CD4-positive, CD25-positive, alpha-beta regulatory T cell (primary cell): ENCODE data around the gene MNAT1. TPM values are rescaled to one million over a fixed set of nuclear protein-coding genes. Genes with fewer than 3 reads are reported as not detected.

ENCODE experiments used
- ATAC-seq, 2 donors: fragments of 150-1000 bp; cut with Tn5 transposase; one replicate each; pipeline ENCODE4 v1.10.0; 2021; ENCODE audit warnings: low read depth in 2 of 2, moderate number of reproducible peaks in 2 of 2, moderate library complexity in 1 of 2
- DNase-seq, 3 donors: peaks; one replicate each; pipeline versions ENCODE4 v3.0.0 to v3.0.0-alpha.2; 2012 to 2022; ENCODE audit warnings: mixed read lengths in 1 of 3
- H3K27ac ChIP-seq: one replicate; pipeline ENCODE4 v1.7.0; 2013; ENCODE audit warnings: mild to moderate bottlenecking, low read length; ENCODE audit not compliant: insufficient read depth, poor library complexity, severe bottlenecking
- H3K27me3 ChIP-seq: one replicate; pipeline ENCODE4 v1.7.0; 2013; ENCODE audit warnings: low read length; ENCODE audit not compliant: control insufficient read depth, insufficient read depth
- H3K36me3 ChIP-seq: one replicate; pipeline ENCODE4 v1.7.0; 2013; ENCODE audit warnings: mild to moderate bottlenecking, low read length, moderate library complexity; ENCODE audit not compliant: control insufficient read depth, insufficient read depth
- H3K4me1 ChIP-seq: 2 replicates; pipeline ENCODE4 v1.7.0; 2013; ENCODE audit warnings: mild to moderate bottlenecking, low read length; ENCODE audit not compliant: insufficient read depth, control insufficient read depth, poor library complexity, severe bottlenecking
- H3K4me3 ChIP-seq: one replicate; pipeline ENCODE4 v1.7.0; 2013; ENCODE audit warnings: low read depth, mild to moderate bottlenecking, low read length, moderate library complexity
- H3K9me3 ChIP-seq, 2 experiments: 1 replicate in 1 of 2; 2 replicates in 1 of 2; pipeline ENCODE4 v1.7.0; 2013; ENCODE audit warnings: low read length in 2 of 2, mild to moderate bottlenecking in 1 of 2, moderate library complexity in 1 of 2; ENCODE audit not compliant: control insufficient read depth in 2 of 2
- H3K27ac Mint-ChIP-seq, 3 donors: one replicate each; pipeline ENCODE4 v1.8.0; 2020 to 2022; ENCODE audit warnings: mild to moderate bottlenecking in 3 of 3, mixed read lengths in 3 of 3, moderate library complexity in 2 of 3
- H3K27me3 Mint-ChIP-seq: one replicate; pipeline ENCODE4 v1.8.0; 2022; ENCODE audit warnings: mild to moderate bottlenecking, mixed read lengths
- H3K36me3 Mint-ChIP-seq: one replicate; pipeline ENCODE4 v1.8.0; 2020; ENCODE audit warnings: mixed read lengths
- H3K4me1 Mint-ChIP-seq, 4 donors: one replicate each; pipeline ENCODE4 v1.8.0; 2020 to 2022; ENCODE audit warnings: mixed read lengths in 4 of 4, mild to moderate bottlenecking in 1 of 4
- H3K4me3 Mint-ChIP-seq, 4 donors: one replicate each; pipeline ENCODE4 v1.8.0; 2020 to 2022; ENCODE audit warnings: mild to moderate bottlenecking in 4 of 4, mixed read lengths in 4 of 4, moderate library complexity in 3 of 4
- H3K9me3 Mint-ChIP-seq, 7 donors: one replicate each; pipeline ENCODE4 v1.8.0; 2020 to 2022; ENCODE audit warnings: mixed read lengths in 7 of 7, mild to moderate bottlenecking in 3 of 7, moderate library complexity in 2 of 7
- polyA plus RNA-seq, 4 donors: library from polyadenylated mRNA; unstranded; fragments of 300-500 nt; fragmentation: Illumina TruSeq; gene quantifications; one replicate each; pipeline ENCODE4 v1.2.3, GENCODE V29; 2021
- total RNA-seq: library from RNA; stranded (reverse); gene quantifications from one replicate; pipeline ENCODE4 v1.2.3, GENCODE V29; 2022

Gene MNAT1
- total and polyA plus RNA-seq, 5 donors from 2014 or later = 12.6 to 22.0 (median 15.9) TPM

DNA sequence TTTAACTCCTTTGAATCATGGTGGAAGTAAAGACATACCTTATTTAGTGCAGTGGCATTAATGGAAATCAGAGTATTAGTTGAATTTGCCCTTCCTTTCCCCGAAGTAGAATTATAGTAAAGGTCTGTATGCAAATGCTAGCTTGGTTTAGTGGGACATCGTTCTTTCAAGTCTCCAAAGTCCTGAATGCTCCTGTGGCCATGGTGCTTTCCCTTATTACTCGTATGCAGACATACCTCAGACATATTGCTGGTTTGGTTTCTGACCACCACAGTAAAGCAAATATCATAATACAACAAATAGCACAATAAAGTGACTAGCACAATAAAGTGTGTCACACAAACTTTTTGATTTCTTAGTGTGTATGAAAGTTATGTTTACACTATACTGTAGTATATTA is 52.3 kb downstream of the MNAT1 start:
- Mint-ChIP-seq H3K4me3 (no peak overlapping the region), H3K9me3 (peaks cover 0 to 3% (median 0%) of the 10 kb centered on the region in 7 donors), H3K36me3 (peaks cover 11% of the 10 kb centered on the region), H3K27ac (no peak overlapping the region), H3K27me3 (no peaks in the 10 kb centered on the region), H3K4me1 (peaks cover 0 to 13% (median 0%) of the 10 kb centered on the region in 4 donors)
- no peaks in the 10 kb centered on the region for H3K27me3 ChIP-seq
- no peak overlapping the region for H3K4me3 ChIP-seq
- DNase-seq (no peak), ATAC-seq (no peak)
- H3K4me1 ChIP-seq = no peaks in the 10 kb centered on the region
- no peaks in the 10 kb centered on the region for H3K36me3 ChIP-seq
- no peak overlapping the region for H3K27ac ChIP-seq
- H3K9me3 ChIP-seq = no peaks in the 10 kb centered on the region

DNA sequence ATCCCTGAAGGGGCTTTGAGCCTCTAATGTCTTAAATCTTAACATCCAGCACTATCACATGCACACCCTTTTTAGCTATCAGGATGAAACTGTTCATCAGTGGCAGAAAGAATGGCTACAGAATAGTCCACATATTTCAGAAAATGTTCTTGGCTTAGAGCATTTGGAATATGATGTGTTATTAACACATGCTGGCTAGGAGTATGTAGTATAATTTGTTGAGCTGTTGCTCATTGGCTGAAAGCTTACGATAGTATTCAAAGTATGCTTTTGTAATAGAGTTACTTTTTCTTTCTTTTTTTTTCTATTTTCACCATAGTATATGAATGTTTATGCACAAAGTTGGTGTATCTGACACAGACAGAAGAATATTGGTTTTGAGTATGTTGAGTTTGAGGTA is 55.1 kb downstream of the MNAT1 start:
- Histone ChIP-seq H3K27me3 (no peaks in the 10 kb centered on the region), H3K4me1 (no peaks in the 10 kb centered on the region), H3K4me3 (no peak overlapping the region), H3K27ac (no peak overlapping the region), H3K9me3 (no peaks in the 10 kb centered on the region), H3K36me3 (peaks cover 1% of the 10 kb centered on the region)
- Mint-ChIP-seq H3K4me1 (peaks cover 0 to 10% (median 0%) of the 10 kb centered on the region in 4 donors), H3K4me3 (no peak overlapping the region), H3K9me3 (peaks cover 0 to 3% (median 1%) of the 10 kb centered on the region in 7 donors), H3K36me3 (peaks cover 14% of the 10 kb centered on the region), H3K27me3 (no peaks in the 10 kb centered on the region), H3K27ac (peak overlapping the region in 1 of 3 donors; percentile 9)
- no peak for DNase-seq
- ATAC-seq = no peak

DNA sequence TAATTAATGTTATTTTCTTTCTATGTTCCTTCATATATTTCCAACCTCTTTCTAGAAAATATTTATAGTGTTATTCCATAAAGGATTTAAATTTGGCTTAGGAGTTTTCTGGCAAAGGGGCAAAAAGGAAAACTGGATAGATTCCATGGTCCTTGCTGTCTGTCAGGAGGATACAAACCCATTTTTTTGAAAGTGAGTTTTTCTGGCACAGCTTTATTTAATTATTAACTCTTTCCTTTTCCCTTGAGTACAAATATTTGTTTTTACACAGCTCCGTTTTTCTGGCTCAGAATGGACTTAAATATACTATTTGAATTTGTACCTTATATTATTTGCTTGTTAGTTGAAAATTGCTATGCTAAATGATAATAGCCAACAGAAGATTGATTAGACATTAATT is 56.3 kb downstream of the MNAT1 start:
- H3K9me3 Mint-ChIP-seq = peaks cover 0 to 3% (median 1%) of the 10 kb centered on the region in 7 donors
- peaks cover 17% of the 10 kb centered on the region for H3K36me3 Mint-ChIP-seq
- peaks cover 0 to 8% (median 0%) of the 10 kb centered on the region in 4 donors for H3K4me1 Mint-ChIP-seq
- Histone ChIP-seq H3K27me3 (no peaks in the 10 kb centered on the region), H3K27ac (no peak overlapping the region), H3K36me3 (peaks cover 1% of the 10 kb centered on the region), H3K4me1 (no peaks in the 10 kb centered on the region), H3K4me3 (no peak overlapping the region), H3K9me3 (no peaks in the 10 kb centered on the region)
- DNase-seq (no peak), ATAC-seq (no peak)
- H3K27ac Mint-ChIP-seq = no peak overlapping the region
- H3K4me3 Mint-ChIP-seq = no peak overlapping the region
- no peaks in the 10 kb centered on the region for H3K27me3 Mint-ChIP-seq

DNA sequence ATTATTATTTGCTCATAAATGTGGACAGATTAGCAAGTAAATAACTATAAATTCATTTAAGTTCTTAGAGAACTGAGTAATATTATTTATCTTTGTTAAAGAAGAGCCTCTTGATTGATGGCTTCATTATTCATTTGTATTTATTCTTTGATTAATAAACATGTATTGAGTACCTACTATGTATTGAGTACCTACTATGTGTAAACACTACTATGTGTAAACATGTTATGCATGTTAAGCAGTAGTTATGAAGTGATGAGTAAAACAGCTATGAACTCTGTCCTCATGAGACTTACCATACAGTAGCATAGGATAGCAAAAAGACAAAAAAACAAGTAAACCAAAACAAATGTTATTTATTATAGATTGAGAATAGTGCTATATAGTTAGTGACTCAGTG is 61.9 kb downstream of the MNAT1 start:
- no peaks in the 10 kb centered on the region for H3K27me3 Mint-ChIP-seq
- H3K36me3 ChIP-seq = peaks cover 4% of the 10 kb centered on the region
- peaks cover 0 to 5% (median 0%) of the 10 kb centered on the region in 7 donors for H3K9me3 Mint-ChIP-seq
- ATAC-seq = no peak
- H3K27me3 ChIP-seq = no peaks in the 10 kb centered on the region
- no peaks in the 10 kb centered on the region for H3K9me3 ChIP-seq
- H3K36me3 Mint-ChIP-seq = peaks cover 44% of the 10 kb centered on the region
- no peak overlapping the region for H3K27ac Mint-ChIP-seq
- no peak for DNase-seq
- H3K4me1 ChIP-seq = no peaks in the 10 kb centered on the region
- no peak overlapping the region for H3K27ac ChIP-seq
- H3K4me1 Mint-ChIP-seq = peaks cover 0 to 4% (median 0%) of the 10 kb centered on the region in 4 donors
- no peak overlapping the region for H3K4me3 ChIP-seq
- H3K4me3 Mint-ChIP-seq = no peak overlapping the region

DNA sequence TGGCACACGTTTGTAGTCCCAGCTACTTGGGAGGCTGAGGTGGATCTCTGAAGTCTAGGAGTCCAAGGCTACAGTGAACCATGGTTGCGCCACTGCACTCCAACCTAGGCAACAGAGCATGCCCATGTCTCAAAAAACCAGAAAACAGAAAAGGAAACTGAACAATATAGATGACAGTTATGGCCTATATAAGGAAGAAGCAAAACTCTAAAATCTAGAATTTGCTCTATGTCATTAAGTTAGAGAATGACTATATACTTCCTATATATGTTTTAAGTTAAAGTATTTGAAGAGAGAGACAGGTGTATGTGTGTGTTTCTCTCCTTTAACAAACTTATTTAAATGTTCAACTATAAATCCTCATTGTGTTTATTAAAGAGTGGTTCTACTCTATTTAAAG is 65.8 kb downstream of the MNAT1 start:
- H3K4me3 Mint-ChIP-seq = no peak overlapping the region
- H3K27ac ChIP-seq = no peak overlapping the region
- H3K4me3 ChIP-seq = no peak overlapping the region
- H3K9me3 ChIP-seq = no peaks in the 10 kb centered on the region
- H3K4me1 ChIP-seq = no peaks in the 10 kb centered on the region
- H3K36me3 Mint-ChIP-seq = peaks cover 45% of the 10 kb centered on the region
- peaks cover 0 to 5% (median 0%) of the 10 kb centered on the region in 7 donors for H3K9me3 Mint-ChIP-seq
- peaks cover 2% of the 10 kb centered on the region for H3K36me3 ChIP-seq
- no peaks in the 10 kb centered on the region for H3K27me3 ChIP-seq
- DNase-seq (no peak), ATAC-seq (no peak)
- no peak overlapping the region for H3K27ac Mint-ChIP-seq
- no peaks in the 10 kb centered on the region for H3K27me3 Mint-ChIP-seq
- peaks cover 0 to 4% (median 0%) of the 10 kb centered on the region in 4 donors for H3K4me1 Mint-ChIP-seq

DNA sequence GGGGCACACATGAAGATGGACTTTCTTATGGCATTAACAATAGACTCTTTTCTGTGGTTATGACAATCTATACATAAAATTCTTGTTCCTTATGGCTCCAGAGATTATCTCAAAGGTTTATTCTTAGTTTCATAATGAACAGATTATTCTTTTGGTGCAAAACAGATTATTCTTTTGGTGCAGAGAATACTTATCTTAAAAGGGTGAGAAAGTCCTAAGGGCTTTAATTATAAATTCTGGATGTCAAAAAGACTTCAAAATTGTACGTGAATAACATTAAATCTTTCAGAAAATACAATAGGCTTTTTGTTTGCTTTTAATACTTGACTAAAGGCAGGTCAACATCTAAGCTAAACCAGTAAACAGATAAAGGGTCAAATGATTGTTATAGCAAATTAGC is 69.3 kb downstream of the MNAT1 start:
- Mint-ChIP-seq H3K4me1 (peaks cover 0 to 3% (median 0%) of the 10 kb centered on the region in 4 donors), H3K27ac (no peak overlapping the region), H3K36me3 (peaks cover 32% of the 10 kb centered on the region), H3K27me3 (no peaks in the 10 kb centered on the region), H3K9me3 (peaks cover 0 to 5% (median 0%) of the 10 kb centered on the region in 7 donors), H3K4me3 (no peak overlapping the region)
- ATAC-seq = no peak
- no peak for DNase-seq
- no peaks in the 10 kb centered on the region for H3K27me3 ChIP-seq
- H3K4me3 ChIP-seq = no peak overlapping the region
- H3K36me3 ChIP-seq = no peaks in the 10 kb centered on the region
- H3K4me1 ChIP-seq = no peaks in the 10 kb centered on the region
- H3K27ac ChIP-seq = no peak overlapping the region
- H3K9me3 ChIP-seq = no peaks in the 10 kb centered on the region

DNA sequence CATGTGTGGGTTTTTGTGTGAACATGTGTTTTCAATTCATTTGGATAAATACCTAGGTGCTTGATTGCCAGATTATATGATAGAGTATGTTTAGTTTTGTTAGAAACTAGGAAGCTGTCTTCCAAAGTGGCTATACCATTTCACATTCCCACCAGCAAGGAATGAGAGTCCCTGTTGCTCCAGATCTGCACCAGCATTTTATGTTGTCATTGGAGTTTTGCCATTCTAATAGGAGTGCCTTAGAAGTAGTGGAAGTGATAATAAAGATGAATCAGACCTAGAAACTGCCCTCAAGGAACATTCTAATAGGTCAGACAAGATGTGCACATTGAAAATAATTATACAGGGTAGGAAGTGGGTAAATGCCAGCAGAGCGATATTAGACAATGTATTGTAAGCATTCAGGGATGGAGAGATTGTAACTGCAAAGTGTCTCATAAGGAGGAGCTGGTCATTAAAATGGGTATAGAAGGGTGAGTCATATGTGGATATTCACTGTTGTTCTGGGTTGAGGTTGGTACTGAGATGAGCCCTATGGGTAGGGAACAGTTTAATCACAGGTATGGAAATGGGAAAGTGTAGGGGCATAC is 71.4 kb downstream of the MNAT1 start:
- H3K4me3 Mint-ChIP-seq = no peak overlapping the region
- no peak overlapping the region for H3K4me3 ChIP-seq
- no peaks in the 10 kb centered on the region for H3K27me3 ChIP-seq
- peaks cover 0 to 3% (median 0%) of the 10 kb centered on the region in 7 donors for H3K9me3 Mint-ChIP-seq
- H3K4me1 Mint-ChIP-seq = peaks cover 0 to 7% (median 0%) of the 10 kb centered on the region in 4 donors
- ATAC-seq (no peak), DNase-seq (no peak)
- H3K27ac ChIP-seq = no peak overlapping the region
- H3K36me3 Mint-ChIP-seq = peaks cover 26% of the 10 kb centered on the region
- H3K27ac Mint-ChIP-seq = no peak overlapping the region
- H3K27me3 Mint-ChIP-seq = no peaks in the 10 kb centered on the region
- H3K9me3 ChIP-seq = no peaks in the 10 kb centered on the region
- H3K4me1 ChIP-seq = no peaks in the 10 kb centered on the region
- H3K36me3 ChIP-seq = no peaks in the 10 kb centered on the region

DNA sequence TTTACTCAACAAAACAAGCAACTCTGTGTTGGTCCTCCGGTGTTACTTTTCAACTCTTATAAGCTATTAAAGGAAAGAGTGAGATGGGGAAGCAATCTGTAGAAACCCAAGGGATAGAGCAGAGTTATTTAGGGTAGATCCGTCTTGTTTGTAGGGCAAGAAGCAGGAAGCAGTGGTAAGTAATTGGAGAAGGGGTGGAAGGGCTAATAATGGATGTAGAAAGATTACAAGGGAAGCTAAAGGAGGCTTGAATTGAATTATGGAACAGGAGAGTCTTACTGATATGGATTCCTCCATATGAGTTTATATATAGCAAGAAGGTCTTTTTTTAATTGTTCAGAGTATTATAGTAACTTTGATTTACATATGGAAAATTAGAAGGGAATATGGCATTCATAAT is 72.7 kb downstream of the MNAT1 start:
- no peaks in the 10 kb centered on the region for H3K27me3 ChIP-seq
- no peak overlapping the region for H3K4me3 ChIP-seq
- ATAC-seq = no peak
- peaks cover 3% of the 10 kb centered on the region for H3K36me3 ChIP-seq
- Mint-ChIP-seq H3K36me3 (peaks cover 26% of the 10 kb centered on the region), H3K4me3 (no peak overlapping the region), H3K4me1 (peaks cover 0 to 9% (median 0%) of the 10 kb centered on the region in 4 donors), H3K9me3 (peaks cover 0 to 1% (median 0%) of the 10 kb centered on the region in 7 donors), H3K27me3 (no peaks in the 10 kb centered on the region), H3K27ac (no peak overlapping the region)
- H3K4me1 ChIP-seq = no peaks in the 10 kb centered on the region
- no peak overlapping the region for H3K27ac ChIP-seq
- no peak for DNase-seq
- no peaks in the 10 kb centered on the region for H3K9me3 ChIP-seq
